Left lung (tissue), 10 donors: ENCODE results near the gene SLC5A4. TPM values are rescaled to one million over a fixed set of nuclear protein-coding genes. Genes with fewer than 3 reads are reported as not detected.

Source experiments
- ATAC-seq: fragments of 200-7000 bp; cut with Tn5 transposase; one replicate; pipeline ENCODE4 v1.9.1; 2020; ENCODE audit warnings: moderate library complexity
- DNase-seq, 4 donors: peaks; one replicate each; pipeline ENCODE4 v3.0.0-alpha.2; 2013 to 2020
- H3K27ac ChIP-seq, 2 donors: fragments of 200-600 bp; sonication (generic) in 1 of 2; one replicate each; pipeline versions ENCODE4 v1.5.0 to v1.8.0; 2020 to 2021
- H3K27me3 ChIP-seq, 2 donors: fragments of 200-600 bp; sonication (generic) in 1 of 2; one replicate each; pipeline versions ENCODE4 v1.5.0 to v1.8.0; 2020 to 2021
- H3K36me3 ChIP-seq, 2 donors: fragments of 200-600 bp; sonication (generic) in 1 of 2; one replicate each; pipeline versions ENCODE4 v1.5.0 to v1.8.0; 2020 to 2021
- H3K4me1 ChIP-seq, 2 donors: fragments of 200-600 bp; one replicate each; pipeline ENCODE4 v1.8.0; 2021
- H3K4me3 ChIP-seq, 2 donors: fragments of 200-600 bp; sonication (generic) in 1 of 2; one replicate each; pipeline versions ENCODE4 v1.5.0 to v1.8.0; 2020 to 2021; ENCODE audit warnings: mild to moderate bottlenecking in 1 of 2
- H3K9me3 ChIP-seq, 2 donors: fragments of 200-600 bp; sonication (generic) in 1 of 2; one replicate each; pipeline versions ENCODE4 v1.5.0 to v1.8.0; 2020 to 2021
- intact Hi-C, 2 donors: fragments of 100-400 bp; cut with DNase I; formaldehyde crosslinking; loops; one replicate each; pipeline versions ENCODE4 v1.11.2 to v1.14.2; 2022
- polyA plus RNA-seq, 6 donors: library from polyadenylated mRNA; unstranded; fragments of 120-200 nt; gene quantifications; one replicate each; pipeline ENCODE4 v1.2.1, GENCODE V29; 2013; ENCODE audit not compliant: insufficient read length in 6 of 6
- total RNA-seq, 2 donors: library from RNA; stranded (reverse); fragmentation: NEBNext Ultra II Directional; extraction: Animal tissue kit (Norgen Biotek cat#: 25700); gene quantifications; one replicate each; pipeline ENCODE4 v1.2.1, GENCODE V29; 2021
- TF ChIP-seq, protein P1 (sequence below), 2 donors: fragments of 200-600 bp; sonication (generic) in 1 of 2; IDR thresholded peaks; one replicate each; pipeline versions ENCODE4 v1.5.0 to v1.8.0; 2021; ENCODE audit warnings: antibody characterized with exemption in 2 of 2
- donor health status: DM: no; HTN: yes; CAD: no.
- donor health status: DM: no; HTN: no; CAD: no.

Gene SLC5A4
- total and polyA plus RNA-seq, 8 donors: 0.58 to 3.5 (median 0.98) TPM

DNA sequence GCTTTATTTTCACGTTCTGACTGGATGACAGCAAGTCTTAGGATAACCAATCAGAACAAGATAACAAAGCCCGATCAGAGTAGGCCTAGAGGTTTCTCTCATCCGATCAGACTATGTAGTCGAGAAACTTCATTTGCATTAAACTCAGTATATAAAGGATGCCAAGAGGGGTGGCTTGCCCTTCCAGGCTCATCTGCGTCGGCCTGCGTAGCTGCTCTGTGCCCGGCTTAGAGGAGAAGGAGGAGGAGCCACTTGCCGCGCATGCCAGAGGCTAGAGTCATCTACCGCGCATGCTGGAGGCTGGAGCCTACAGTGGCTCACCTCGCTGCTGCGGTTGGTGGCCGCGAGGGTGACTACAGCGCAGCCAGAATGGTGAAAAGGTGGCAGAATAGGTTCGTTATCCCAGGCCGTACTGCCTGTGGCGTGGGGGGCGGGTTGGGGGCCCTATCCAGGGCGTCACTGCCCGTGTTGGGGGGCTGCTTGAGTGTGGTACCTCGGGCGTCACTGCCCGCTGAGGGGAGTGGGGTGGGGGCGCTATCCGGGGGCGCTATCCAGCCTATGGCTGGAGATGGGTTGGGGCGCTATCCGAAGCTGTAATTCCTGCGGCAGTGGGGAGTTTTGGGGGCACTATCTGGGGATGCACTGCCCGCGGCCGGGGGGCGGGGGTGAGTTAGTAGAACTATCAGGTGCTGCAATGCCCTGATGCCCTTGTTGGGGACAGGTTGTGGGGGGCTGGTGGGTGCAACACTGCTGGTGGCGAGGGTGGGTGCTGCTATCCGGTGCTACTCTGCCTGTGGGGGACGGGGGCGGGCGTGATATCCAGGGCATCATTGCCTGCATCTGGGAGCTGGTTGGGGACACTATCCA is 50.1 kb downstream of the SLC5A4 start, which contains the start of gene RFPL2:
RFPL2 (minus strand) TSS at position 218 of the 867 bp plus-strand sequence. CDS start 2,622 bp downstream, outside the sequence.
- TF ChIP-seq, protein P1, sequence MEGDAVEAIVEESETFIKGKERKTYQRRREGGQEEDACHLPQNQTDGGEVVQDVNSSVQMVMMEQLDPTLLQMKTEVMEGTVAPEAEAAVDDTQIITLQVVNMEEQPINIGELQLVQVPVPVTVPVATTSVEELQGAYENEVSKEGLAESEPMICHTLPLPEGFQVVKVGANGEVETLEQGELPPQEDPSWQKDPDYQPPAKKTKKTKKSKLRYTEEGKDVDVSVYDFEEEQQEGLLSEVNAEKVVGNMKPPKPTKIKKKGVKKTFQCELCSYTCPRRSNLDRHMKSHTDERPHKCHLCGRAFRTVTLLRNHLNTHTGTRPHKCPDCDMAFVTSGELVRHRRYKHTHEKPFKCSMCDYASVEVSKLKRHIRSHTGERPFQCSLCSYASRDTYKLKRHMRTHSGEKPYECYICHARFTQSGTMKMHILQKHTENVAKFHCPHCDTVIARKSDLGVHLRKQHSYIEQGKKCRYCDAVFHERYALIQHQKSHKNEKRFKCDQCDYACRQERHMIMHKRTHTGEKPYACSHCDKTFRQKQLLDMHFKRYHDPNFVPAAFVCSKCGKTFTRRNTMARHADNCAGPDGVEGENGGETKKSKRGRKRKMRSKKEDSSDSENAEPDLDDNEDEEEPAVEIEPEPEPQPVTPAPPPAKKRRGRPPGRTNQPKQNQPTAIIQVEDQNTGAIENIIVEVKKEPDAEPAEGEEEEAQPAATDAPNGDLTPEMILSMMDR (IDR thresholded peaks at IDR 0.05): no peak
- peaks cover 6 to 36% of the 10 kb centered on the region in 2 donors for H3K4me1 ChIP-seq
- no peaks in the 10 kb centered on the region for H3K36me3 ChIP-seq
- H3K27ac ChIP-seq: no peak within 1 kb of the TSS
- peak; percentile 52 for ATAC-seq
- H3K4me3 ChIP-seq: peak within 1 kb of the TSS in 1 of 2 donors; percentile 26
- H3K27me3 ChIP-seq: peaks cover 17 to 55% of the 10 kb centered on the region in 2 donors
- peak in 2 of 4 donors; percentile 19 to 89 for DNase-seq
- intact Hi-C loops: no loop called here
- H3K9me3 ChIP-seq: no peaks in the 10 kb centered on the region

DNA sequence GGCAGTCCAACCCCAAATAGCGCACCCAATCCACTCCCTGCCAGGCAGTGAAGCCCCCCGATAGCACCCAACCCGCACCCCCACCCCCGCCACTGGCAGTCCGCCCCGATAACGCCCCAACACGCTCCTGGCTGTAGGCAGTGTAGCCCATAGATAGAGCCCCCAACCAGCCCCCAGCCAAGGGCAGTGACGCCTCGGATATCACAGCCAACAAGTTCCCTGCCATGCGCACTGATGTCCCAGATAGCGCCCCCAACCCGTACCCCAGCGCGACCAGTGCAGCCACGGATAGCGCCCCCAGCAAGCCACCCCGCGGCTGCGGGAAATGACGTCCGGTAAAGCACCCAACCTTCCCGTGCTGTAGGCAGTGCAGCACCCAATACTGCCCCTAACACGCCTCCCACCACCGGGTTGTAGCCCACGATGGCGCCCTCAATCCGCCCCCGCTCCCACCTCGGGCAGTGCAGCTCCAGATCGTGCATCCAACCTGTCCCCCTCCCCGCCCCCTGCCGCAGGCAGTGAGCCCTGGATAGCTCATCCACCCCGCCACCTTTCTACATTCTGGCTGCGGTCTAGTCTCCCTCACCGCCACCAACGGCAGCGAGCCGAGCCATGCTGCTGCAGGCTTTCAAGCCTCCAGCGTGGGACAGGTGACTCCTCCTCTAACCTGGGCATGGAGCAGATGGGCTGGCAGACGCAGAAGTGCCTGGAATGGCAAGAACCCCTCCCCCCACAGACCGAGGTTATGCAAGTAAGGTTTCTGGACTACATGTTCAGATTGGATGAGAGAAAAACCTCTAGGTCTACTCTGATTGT is 50.9 kb downstream of the SLC5A4 start:
- no peaks in the 10 kb centered on the region for H3K36me3 ChIP-seq
- TF ChIP-seq, protein P1 (IDR thresholded peaks at IDR 0.05): no peak
- no peaks in the 10 kb centered on the region for H3K9me3 ChIP-seq
- H3K27me3 ChIP-seq: peaks cover 17 to 55% of the 10 kb centered on the region in 2 donors
- no peak for ATAC-seq
- H3K4me1 ChIP-seq: peaks cover 6 to 36% of the 10 kb centered on the region in 2 donors
- H3K27ac ChIP-seq: no peak overlapping the region
- H3K4me3 ChIP-seq: peak overlapping the region in 1 of 2 donors; percentile 26
- peak in 1 of 4 donors; percentile 69 for DNase-seq
- intact Hi-C loops: no loop called here

DNA sequence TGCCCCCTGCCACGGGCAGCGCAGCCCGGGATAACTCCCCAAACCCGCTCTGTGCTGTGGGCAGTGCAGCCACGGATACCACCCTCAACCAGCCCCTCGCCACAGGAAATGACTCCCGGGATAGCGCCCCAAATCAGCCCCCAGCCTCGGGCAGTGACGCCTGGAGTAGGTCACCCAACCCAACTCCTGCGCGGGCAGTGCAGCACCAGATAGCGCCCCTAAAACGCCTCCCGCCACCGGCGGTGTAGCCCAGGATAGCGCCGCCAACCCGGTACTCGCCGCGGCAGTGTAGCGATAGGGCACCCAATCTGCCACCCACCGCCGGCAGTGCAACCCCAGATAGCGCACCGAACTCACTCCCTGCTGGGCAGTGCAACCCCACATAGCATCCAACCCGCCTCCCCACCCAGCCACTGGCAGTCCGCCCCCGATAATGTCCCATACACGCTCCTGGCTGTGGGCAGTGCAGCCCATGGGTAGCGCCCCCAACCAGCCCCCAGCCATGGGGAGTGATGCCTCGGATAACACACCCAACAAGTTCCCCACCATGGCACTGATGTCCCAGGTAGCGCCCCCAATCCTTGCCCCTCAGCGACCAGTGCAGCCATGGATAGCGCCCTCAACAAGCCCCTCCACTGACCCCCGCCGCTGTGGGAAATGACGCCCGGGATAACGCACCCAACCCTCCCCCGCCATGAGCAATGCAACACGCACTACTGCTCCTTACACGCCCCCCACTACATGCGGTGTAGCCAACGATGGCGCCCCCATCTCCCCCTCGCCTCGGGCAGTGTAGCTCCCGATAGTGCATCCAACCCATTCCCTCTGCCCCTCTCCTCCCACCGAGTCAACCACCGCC is 51.7 kb downstream of the SLC5A4 start:
- Histone ChIP-seq H3K4me3 (peak overlapping the region in 1 of 2 donors; percentile 10), H3K27ac (no peak overlapping the region), H3K27me3 (peaks cover 17 to 58% of the 10 kb centered on the region in 2 donors), H3K36me3 (no peaks in the 10 kb centered on the region), H3K9me3 (no peaks in the 10 kb centered on the region), H3K4me1 (peaks cover 6 to 36% of the 10 kb centered on the region in 2 donors)
- DNase-seq (peak in 1 of 4 donors; percentile 75), ATAC-seq (peak; percentile 16)
- intact Hi-C loops: no loop called here
- TF ChIP-seq, protein P1 (IDR thresholded peaks at IDR 0.05): no peak

DNA sequence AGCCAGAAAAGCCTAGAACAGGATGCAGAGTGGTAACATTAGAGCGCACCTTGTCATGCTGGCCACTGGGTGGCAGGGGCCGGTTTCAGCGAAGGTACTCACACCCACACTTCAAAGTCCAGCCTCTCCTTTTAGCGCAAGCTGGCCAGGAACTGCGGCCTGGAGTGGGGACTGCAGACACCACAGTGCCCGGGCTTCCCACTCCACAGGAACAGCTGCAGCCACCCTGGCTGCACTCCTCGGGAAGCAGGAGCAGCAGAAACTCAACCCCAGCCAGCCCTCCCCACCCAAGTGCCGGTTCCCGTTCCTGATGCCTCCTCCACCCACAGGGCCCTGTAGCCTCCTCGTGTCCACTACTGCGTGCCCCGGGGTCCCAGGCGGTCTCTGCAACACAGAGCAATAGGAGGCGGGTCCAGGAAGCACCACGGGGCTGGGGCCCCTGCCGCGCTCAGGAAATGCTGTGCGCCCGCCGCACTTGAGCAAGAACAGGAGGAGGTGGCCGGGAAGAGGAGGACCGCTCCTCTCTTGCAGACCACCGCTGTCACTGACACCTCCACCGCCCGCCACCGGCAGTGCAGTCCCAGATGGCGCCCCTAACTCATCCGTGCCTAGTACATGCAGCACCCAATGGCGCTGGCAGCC is 52.5 kb downstream of the SLC5A4 start:
- Histone ChIP-seq H3K4me1 (peaks cover 6 to 36% of the 10 kb centered on the region in 2 donors), H3K36me3 (no peaks in the 10 kb centered on the region), H3K27me3 (peaks cover 17 to 63% of the 10 kb centered on the region in 2 donors), H3K27ac (no peak overlapping the region), H3K9me3 (no peaks in the 10 kb centered on the region), H3K4me3 (peak overlapping the region in 1 of 2 donors; percentile 10)
- TF ChIP-seq, protein P1 (IDR thresholded peaks at IDR 0.05): peak; percentile 38 to 55
- ATAC-seq: peak; percentile 90
- DNase-seq: peak in 3 of 4 donors; percentile 64 to 82 (median 66)
- intact Hi-C loops: no loop called here
